Neural progenitor cell (in vitro differentiated cells): ENCODE results near the gene SORBS2. TPM values are rescaled to one million over a fixed set of nuclear protein-coding genes. Genes with fewer than 3 reads are reported as not detected.

Source experiments
- DNase-seq: peaks from one replicate; pipeline ENCODE4 v3.0.0-alpha.2; 2016; ENCODE audit warnings: low spot score
- H2AFZ ChIP-seq: fragments of 200-600 bp; sonication (generic); replicated peaks from 2 replicates; pipeline ENCODE4 v1.6.1; 2016; ENCODE audit warnings: antibody characterized with exemption
- H3F3A ChIP-seq: fragments of 200-600 bp; sonication (generic); 2 replicates; pipeline ENCODE4 v1.6.1; 2016; ENCODE audit warnings: antibody characterized with exemption, low read depth
- H3K27ac ChIP-seq: fragments of 200-600 bp; sonication (generic); 2 replicates; pipeline ENCODE4 v1.5.1; 2016; ENCODE audit warnings: mild to moderate bottlenecking
- H3K27me3 ChIP-seq: fragments of 200-600 bp; sonication (generic); 2 replicates; pipeline ENCODE4 v1.6.1; 2016; ENCODE audit warnings: mild to moderate bottlenecking, moderate library complexity
- H3K36me3 ChIP-seq: fragments of 200-600 bp; sonication (generic); 2 replicates; pipeline ENCODE4 v1.5.1; 2016
- H3K4me1 ChIP-seq: fragments of 200-600 bp; sonication (generic); 2 replicates; pipeline ENCODE4 v1.6.1; 2016; ENCODE audit warnings: mixed run types
- H3K4me2 ChIP-seq: fragments of 200-600 bp; sonication (generic); 2 replicates; pipeline ENCODE4 v1.6.1; 2016
- H3K4me3 ChIP-seq: fragments of 200-600 bp; sonication (generic); 2 replicates; pipeline ENCODE4 v1.5.1; 2016
- H3K79me2 ChIP-seq: fragments of 200-600 bp; sonication (generic); 2 replicates; pipeline ENCODE4 v1.6.1; 2016; ENCODE audit warnings: low read depth
- H3K9ac ChIP-seq: fragments of 200-600 bp; sonication (generic); 2 replicates; pipeline ENCODE4 v1.6.1; 2016
- H3K9me3 ChIP-seq: fragments of 200-600 bp; sonication (generic); 2 replicates; pipeline ENCODE4 v1.5.1; 2016; ENCODE audit warnings: low read depth
- H4K20me1 ChIP-seq: fragments of 200-600 bp; sonication (generic); 2 replicates; pipeline ENCODE4 v1.6.1; 2016; ENCODE audit warnings: low read depth
- H3K27ac Mint-ChIP-seq: 3 replicates; pipeline ENCODE4 v1.8.0; 2021; ENCODE audit warnings: mixed read lengths
- H3K27me3 Mint-ChIP-seq: 2 replicates; pipeline ENCODE4 v1.8.0; 2022; ENCODE audit warnings: low read depth, mild to moderate bottlenecking, inconsistent platforms, moderate library complexity, mixed read lengths; ENCODE audit not compliant: insufficient read depth
- H3K36me3 Mint-ChIP-seq: 3 replicates; pipeline ENCODE4 v1.8.0; 2021; ENCODE audit warnings: mixed read lengths
- H3K4me1 Mint-ChIP-seq: 3 replicates; pipeline ENCODE4 v1.8.0; 2021; ENCODE audit warnings: mixed read lengths
- H3K4me3 Mint-ChIP-seq: 3 replicates; pipeline ENCODE4 v1.8.0; 2021; ENCODE audit warnings: mild to moderate bottlenecking, moderate library complexity, mixed read lengths
- H3K9me3 Mint-ChIP-seq: 3 replicates; pipeline ENCODE4 v1.8.0; 2020; ENCODE audit warnings: mixed read lengths
- EZH2 ChIP-seq: fragments of 200-600 bp; sonication (generic); IDR thresholded peaks from 2 replicates; pipeline ENCODE4 v1.6.1; 2017; ENCODE audit warnings: antibody characterized with exemption, mild to moderate bottlenecking, moderate library complexity
- EZH2phosphoT487 ChIP-seq: fragments of 200-600 bp; sonication (generic); IDR thresholded peaks from 2 replicates; pipeline ENCODE4 v1.6.1; 2017; ENCODE audit warnings: antibody characterized with exemption
- total RNA-seq: library from RNA; depleted of rRNA; stranded (reverse); fragments of >200 nt; gene quantifications from 2 replicates; pipeline ENCODE4 v1.2.3, GENCODE V29; 2015; ENCODE audit warnings: low replicate concordance
- TF ChIP-seq, protein P1 (sequence below): fragments of 200-600 bp; sonication (generic); IDR thresholded peaks from 2 replicates; pipeline ENCODE4 v1.5.1; 2017; ENCODE audit warnings: antibody characterized with exemption, mild to moderate bottlenecking

SORBS2 gene
- total RNA-seq, 1 donor from 2014 or later: 15.7 TPM

DNA sequence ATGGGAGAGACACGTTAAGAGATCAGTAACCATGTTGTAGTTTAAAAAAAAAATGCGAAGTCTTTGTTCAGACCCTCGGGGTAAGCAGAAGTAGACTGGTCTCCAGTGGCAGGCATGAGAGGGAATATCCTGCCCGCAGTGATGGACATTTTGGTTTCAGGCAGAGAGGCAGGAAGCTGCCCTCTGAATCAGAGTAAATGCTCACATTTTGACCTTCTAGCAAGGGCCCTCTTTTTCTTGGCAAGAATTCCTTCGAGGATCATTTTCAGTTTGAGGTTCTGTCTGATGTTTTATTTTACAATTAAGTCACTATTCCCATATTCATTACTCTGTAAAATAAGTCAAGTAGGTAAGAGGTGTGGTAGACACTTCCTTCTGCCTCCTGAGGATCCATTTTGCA lies 28.4 kb downstream of the SORBS2 start:
- no peak overlapping the region for H3K9ac ChIP-seq
- H2AFZ ChIP-seq: no peak overlapping the region
- no peak overlapping the region for H3K4me2 ChIP-seq
- Mint-ChIP-seq H3K4me1 (peaks cover 25% of the 10 kb centered on the region), H3K36me3 (peaks cover 42% of the 10 kb centered on the region), H3K4me3 (no peak overlapping the region), H3K27ac (no peak overlapping the region), H3K27me3 (peaks cover 3% of the 10 kb centered on the region), H3K9me3 (peaks cover 3% of the 10 kb centered on the region)
- peaks cover 35% of the 10 kb centered on the region for H3F3A ChIP-seq
- H3K4me1 ChIP-seq: peaks cover 37% of the 10 kb centered on the region
- no peaks in the 10 kb centered on the region for H4K20me1 ChIP-seq
- no peak overlapping the region for H3K4me3 ChIP-seq
- no peaks in the 10 kb centered on the region for H3K79me2 ChIP-seq
- DNase-seq: no peak
- TF ChIP-seq, protein P1, sequence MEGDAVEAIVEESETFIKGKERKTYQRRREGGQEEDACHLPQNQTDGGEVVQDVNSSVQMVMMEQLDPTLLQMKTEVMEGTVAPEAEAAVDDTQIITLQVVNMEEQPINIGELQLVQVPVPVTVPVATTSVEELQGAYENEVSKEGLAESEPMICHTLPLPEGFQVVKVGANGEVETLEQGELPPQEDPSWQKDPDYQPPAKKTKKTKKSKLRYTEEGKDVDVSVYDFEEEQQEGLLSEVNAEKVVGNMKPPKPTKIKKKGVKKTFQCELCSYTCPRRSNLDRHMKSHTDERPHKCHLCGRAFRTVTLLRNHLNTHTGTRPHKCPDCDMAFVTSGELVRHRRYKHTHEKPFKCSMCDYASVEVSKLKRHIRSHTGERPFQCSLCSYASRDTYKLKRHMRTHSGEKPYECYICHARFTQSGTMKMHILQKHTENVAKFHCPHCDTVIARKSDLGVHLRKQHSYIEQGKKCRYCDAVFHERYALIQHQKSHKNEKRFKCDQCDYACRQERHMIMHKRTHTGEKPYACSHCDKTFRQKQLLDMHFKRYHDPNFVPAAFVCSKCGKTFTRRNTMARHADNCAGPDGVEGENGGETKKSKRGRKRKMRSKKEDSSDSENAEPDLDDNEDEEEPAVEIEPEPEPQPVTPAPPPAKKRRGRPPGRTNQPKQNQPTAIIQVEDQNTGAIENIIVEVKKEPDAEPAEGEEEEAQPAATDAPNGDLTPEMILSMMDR: no peak
- no peak for TF ChIP-seq EZH2phosphoT487
- TF ChIP-seq EZH2: no peak
- H3K27me3 ChIP-seq: no peaks in the 10 kb centered on the region
- H3K36me3 ChIP-seq: no peaks in the 10 kb centered on the region
- H3K9me3 ChIP-seq: no peaks in the 10 kb centered on the region
- no peak overlapping the region for H3K27ac ChIP-seq

- H3K9me3 ChIP-seq: no peaks in the 10 kb centered on the region
- H3K27ac ChIP-seq: no peak overlapping the region
- no peaks in the 10 kb centered on the region for H3K79me2 ChIP-seq
- no peak overlapping the region for H3K4me2 ChIP-seq
- TF ChIP-seq EZH2: no peak
- peaks cover 32% of the 10 kb centered on the region for H3K4me1 ChIP-seq
- no peak overlapping the region for H3K4me3 Mint-ChIP-seq
- no peaks in the 10 kb centered on the region for H3K27me3 ChIP-seq
- no peaks in the 10 kb centered on the region for H3K36me3 ChIP-seq
- peaks cover 3% of the 10 kb centered on the region for H3K27me3 Mint-ChIP-seq
- no peak overlapping the region for H3K4me3 ChIP-seq
- H3K36me3 Mint-ChIP-seq: peaks cover 36% of the 10 kb centered on the region
- H4K20me1 ChIP-seq: no peaks in the 10 kb centered on the region
- H3K4me1 Mint-ChIP-seq: peaks cover 27% of the 10 kb centered on the region
- no peak overlapping the region for H3K9ac ChIP-seq
- peaks cover 3% of the 10 kb centered on the region for H3K9me3 Mint-ChIP-seq
- DNase-seq: no peak
- H2AFZ ChIP-seq: no peak overlapping the region
- H3F3A ChIP-seq: peaks cover 26% of the 10 kb centered on the region
- H3K27ac Mint-ChIP-seq: no peak overlapping the region
These were observed 29.5 kb downstream of the SORBS2 start for GRCh38 chr4:185782523-185782922.

- no peak overlapping the region for H3K27ac ChIP-seq
- H3K27ac Mint-ChIP-seq: no peak overlapping the region
- H3K4me2 ChIP-seq: no peak overlapping the region
- peaks cover 3% of the 10 kb centered on the region for H3K27me3 Mint-ChIP-seq
- DNase-seq: no peak
- no peak overlapping the region for H3K9ac ChIP-seq
- TF ChIP-seq EZH2 (no peak), EZH2phosphoT487 (no peak)
- TF ChIP-seq, protein P1: no peak
- no peak overlapping the region for H2AFZ ChIP-seq
- H3K36me3 Mint-ChIP-seq: peaks cover 32% of the 10 kb centered on the region
- peaks cover 3% of the 10 kb centered on the region for H3K9me3 Mint-ChIP-seq
- no peak overlapping the region for H3K4me3 Mint-ChIP-seq
- H3K4me3 ChIP-seq: no peak overlapping the region
- no peaks in the 10 kb centered on the region for H3K36me3 ChIP-seq
- H3K4me1 Mint-ChIP-seq: peaks cover 27% of the 10 kb centered on the region
- H3K9me3 ChIP-seq: no peaks in the 10 kb centered on the region
- H4K20me1 ChIP-seq: no peaks in the 10 kb centered on the region
- peaks cover 24% of the 10 kb centered on the region for H3F3A ChIP-seq
- H3K79me2 ChIP-seq: no peaks in the 10 kb centered on the region
- H3K27me3 ChIP-seq: no peaks in the 10 kb centered on the region
- peaks cover 26% of the 10 kb centered on the region for H3K4me1 ChIP-seq
These were observed 30.3 kb downstream of the SORBS2 start for GRCh38 chr4:185781555-185782215.

GRCh38 chr4:185780472-185780871 lies 31.5 kb downstream of the SORBS2 start:
- H3K4me1 ChIP-seq: peaks cover 29% of the 10 kb centered on the region
- no peak overlapping the region for H3K9ac ChIP-seq
- H3K79me2 ChIP-seq: no peaks in the 10 kb centered on the region
- no peak for TF ChIP-seq EZH2phosphoT487
- peaks cover 3% of the 10 kb centered on the region for H3K9me3 Mint-ChIP-seq
- no peak overlapping the region for H3K4me3 ChIP-seq
- no peaks in the 10 kb centered on the region for H3K27me3 ChIP-seq
- DNase-seq: no peak
- peaks cover 24% of the 10 kb centered on the region for H3K36me3 Mint-ChIP-seq
- H3K36me3 ChIP-seq: no peaks in the 10 kb centered on the region
- peaks cover 32% of the 10 kb centered on the region for H3F3A ChIP-seq
- no peak overlapping the region for H3K4me3 Mint-ChIP-seq
- H2AFZ ChIP-seq: no peak overlapping the region
- peaks cover 3% of the 10 kb centered on the region for H3K27me3 Mint-ChIP-seq
- H3K27ac ChIP-seq: peak overlapping the region; percentile 44
- no peaks in the 10 kb centered on the region for H4K20me1 ChIP-seq
- H3K4me1 Mint-ChIP-seq: peaks cover 33% of the 10 kb centered on the region
- H3K27ac Mint-ChIP-seq: no peak overlapping the region
- no peaks in the 10 kb centered on the region for H3K9me3 ChIP-seq
- no peak overlapping the region for H3K4me2 ChIP-seq
